Mucosa of stomach (tissue), 1 donor: ENCODE measurements around the gene TEP1.

Experiments
- H3K27me3 ChIP-seq: one replicate; pipeline ENCODE4 v1.7.0; 2013; ENCODE audit warnings: mild to moderate bottlenecking, low read length; ENCODE audit not compliant: control insufficient read depth, insufficient read depth
- H3K36me3 ChIP-seq: one replicate; pipeline ENCODE4 v1.7.0; 2013; ENCODE audit warnings: low read length; ENCODE audit not compliant: control insufficient read depth, insufficient read depth
- H3K4me1 ChIP-seq: one replicate; pipeline ENCODE4 v1.7.0; 2013; ENCODE audit warnings: mild to moderate bottlenecking, low read length; ENCODE audit not compliant: control insufficient read depth, insufficient read depth
- H3K4me3 ChIP-seq: one replicate; pipeline ENCODE4 v1.7.0; 2013; ENCODE audit warnings: low read length
- H3K9ac ChIP-seq: one replicate; pipeline ENCODE4 v1.7.0; 2013; ENCODE audit warnings: mild to moderate bottlenecking, low read length, moderate library complexity
- H3K9me3 ChIP-seq: one replicate; pipeline ENCODE4 v1.7.0; 2013; ENCODE audit warnings: mild to moderate bottlenecking, low read length, moderate library complexity; ENCODE audit not compliant: control insufficient read depth
- donor health status: Pancreatic carcinoma.

TEP1 gene

GRCh38 chr14:20403521-20403920, 9.8 kb downstream of the TEP1 start:
- peaks cover 10% of the 10 kb centered on the region for H3K36me3 ChIP-seq

GRCh38 chr14:20400965-20401593, 12.2 kb downstream of the TEP1 start:
- H3K4me1 ChIP-seq: peaks cover 10% of the 10 kb centered on the region
- no peak overlapping the region for H3K9ac ChIP-seq
- no peaks in the 10 kb centered on the region for H3K9me3 ChIP-seq
- H3K4me3 ChIP-seq: no peak overlapping the region
- H3K36me3 ChIP-seq: peaks cover 13% of the 10 kb centered on the region
- no peaks in the 10 kb centered on the region for H3K27me3 ChIP-seq

More at GRCh38 chr14:20403521-20403920, 9.8 kb downstream of the TEP1 start:
- no peaks in the 10 kb centered on the region for H3K9me3 ChIP-seq
- no peak overlapping the region for H3K9ac ChIP-seq
- H3K27me3 ChIP-seq: no peaks in the 10 kb centered on the region
- H3K4me3 ChIP-seq: no peak overlapping the region
- peaks cover 10% of the 10 kb centered on the region for H3K4me1 ChIP-seq

GRCh38 chr14:20400589-20400964, 12.7 kb downstream of the TEP1 start:
- peaks cover 12% of the 10 kb centered on the region for H3K36me3 ChIP-seq

GRCh38 chr14:20397511-20397910, 15.8 kb downstream of the TEP1 start:
- Histone ChIP-seq H3K9me3 (no peaks in the 10 kb centered on the region), H3K4me3 (no peak overlapping the region), H3K27me3 (no peaks in the 10 kb centered on the region), H3K36me3 (peaks cover 6% of the 10 kb centered on the region), H3K4me1 (peaks cover 10% of the 10 kb centered on the region), H3K9ac (no peak overlapping the region)

More at GRCh38 chr14:20400589-20400964, 12.7 kb downstream of the TEP1 start:
- H3K9ac ChIP-seq: no peak overlapping the region
- no peak overlapping the region for H3K4me3 ChIP-seq
- no peaks in the 10 kb centered on the region for H3K9me3 ChIP-seq
- H3K27me3 ChIP-seq: no peaks in the 10 kb centered on the region
- H3K4me1 ChIP-seq: peaks cover 10% of the 10 kb centered on the region

GRCh38 chr14:20391505-20391904, 21.8 kb downstream of the TEP1 start:
- Histone ChIP-seq H3K4me1 (peaks cover 4% of the 10 kb centered on the region), H3K36me3 (peaks cover 18% of the 10 kb centered on the region), H3K27me3 (no peaks in the 10 kb centered on the region), H3K9me3 (no peaks in the 10 kb centered on the region), H3K9ac (no peak overlapping the region), H3K4me3 (no peak overlapping the region)

GRCh38 chr14:20388159-20388558, 25.1 kb downstream of the TEP1 start:
- Histone ChIP-seq H3K36me3 (peaks cover 37% of the 10 kb centered on the region), H3K4me3 (no peak overlapping the region), H3K27me3 (no peaks in the 10 kb centered on the region), H3K4me1 (peaks cover 4% of the 10 kb centered on the region), H3K9me3 (no peaks in the 10 kb centered on the region), H3K9ac (no peak overlapping the region)

GRCh38 chr14:20387576-20387975, 25.7 kb downstream of the TEP1 start:
- H3K36me3 ChIP-seq: peaks cover 42% of the 10 kb centered on the region

GRCh38 chr14:20386276-20386855, 26.9 kb downstream of the TEP1 start:
- no peak overlapping the region for H3K9ac ChIP-seq
- H3K4me1 ChIP-seq: no peaks in the 10 kb centered on the region
- H3K4me3 ChIP-seq: no peak overlapping the region
- H3K9me3 ChIP-seq: no peaks in the 10 kb centered on the region
- H3K27me3 ChIP-seq: no peaks in the 10 kb centered on the region
- H3K36me3 ChIP-seq: peaks cover 52% of the 10 kb centered on the region

More at GRCh38 chr14:20387576-20387975, 25.7 kb downstream of the TEP1 start:
- no peaks in the 10 kb centered on the region for H3K27me3 ChIP-seq
- H3K4me1 ChIP-seq: peaks cover 4% of the 10 kb centered on the region
- no peak overlapping the region for H3K4me3 ChIP-seq
- H3K9ac ChIP-seq: no peak overlapping the region
- H3K9me3 ChIP-seq: no peaks in the 10 kb centered on the region

- Histone ChIP-seq H3K36me3 (peaks cover 48% of the 10 kb centered on the region), H3K27me3 (no peaks in the 10 kb centered on the region), H3K4me3 (no peak overlapping the region), H3K9me3 (no peaks in the 10 kb centered on the region), H3K9ac (no peak overlapping the region), H3K4me1 (peaks cover 12% of the 10 kb centered on the region)
These were observed 28.4 kb downstream of the TEP1 start for GRCh38 chr14:20384886-20385285.

GRCh38 chr14:20384321-20384720, 29.0 kb downstream of the TEP1 start:
- peaks cover 48% of the 10 kb centered on the region for H3K36me3 ChIP-seq

GRCh38 chr14:20383636-20384035, 29.7 kb downstream of the TEP1 start:
- Histone ChIP-seq H3K27me3 (no peaks in the 10 kb centered on the region), H3K9me3 (no peaks in the 10 kb centered on the region), H3K36me3 (peaks cover 49% of the 10 kb centered on the region)

More at GRCh38 chr14:20384321-20384720, 29.0 kb downstream of the TEP1 start:
- Histone ChIP-seq H3K9me3 (no peaks in the 10 kb centered on the region), H3K4me1 (peaks cover 14% of the 10 kb centered on the region), H3K9ac (no peak overlapping the region), H3K4me3 (no peak overlapping the region), H3K27me3 (no peaks in the 10 kb centered on the region)

GRCh38 chr14:20383032-20383431, 30.3 kb downstream of the TEP1 start:
- no peaks in the 10 kb centered on the region for H3K9me3 ChIP-seq
- H3K36me3 ChIP-seq: peaks cover 53% of the 10 kb centered on the region
- no peak overlapping the region for H3K4me3 ChIP-seq
- H3K9ac ChIP-seq: no peak overlapping the region
- peaks cover 14% of the 10 kb centered on the region for H3K4me1 ChIP-seq
- H3K27me3 ChIP-seq: no peaks in the 10 kb centered on the region

More at GRCh38 chr14:20383636-20384035, 29.7 kb downstream of the TEP1 start:
- H3K4me1 ChIP-seq: peaks cover 14% of the 10 kb centered on the region
- no peak overlapping the region for H3K9ac ChIP-seq
- H3K4me3 ChIP-seq: no peak overlapping the region
